HG03064 (cell line): ENCODE results near the gene JAM2.
"Not testable (repeated sequence)": the region's sequence is repeated elsewhere in the genome, so short reads cannot be mapped to it uniquely, and the experiment has no call there.

Experiments used
- ATAC-seq: cut with Tn5 transposase; IDR thresholded peaks from one replicate; pipeline ENCODE4 v1.9.1; 2021; ENCODE audit warnings: low read depth; ENCODE audit not compliant: unreplicated experiment

JAM2 gene

GRCh38 chr21:25640943-25641292 lies 1.9 kb downstream of the JAM2 start:
- no peak for ATAC-seq

- no peak for ATAC-seq
These were observed 4.4 kb downstream of the JAM2 start for GRCh38 chr21:25643486-25643885.

- ATAC-seq: no peak
These were observed 7.4 kb downstream of the JAM2 start for GRCh38 chr21:25646474-25646873.

- ATAC-seq: no peak
These were observed 8.6 kb downstream of the JAM2 start for GRCh38 chr21:25647647-25648046.

GRCh38 chr21:25649146-25649545 lies 10.1 kb downstream of the JAM2 start:
- no peak for ATAC-seq

- no peak for ATAC-seq
These were observed 17.4 kb downstream of the JAM2 start for GRCh38 chr21:25656412-25656811.

GRCh38 chr21:25657140-25657539 lies 18.1 kb downstream of the JAM2 start:
- ATAC-seq: no peak

- no peak for ATAC-seq
These were observed 19.5 kb downstream of the JAM2 start for GRCh38 chr21:25658427-25659035.

- ATAC-seq: no peak
These were observed 21.2 kb downstream of the JAM2 start for GRCh38 chr21:25660233-25660632.

- no peak for ATAC-seq
These were observed 25.5 kb downstream of the JAM2 start for GRCh38 chr21:25664491-25664931.

- ATAC-seq: no peak
These were observed 31.7 kb downstream of the JAM2 start for GRCh38 chr21:25670726-25671125.

- ATAC-seq: no peak
These were observed 37.4 kb downstream of the JAM2 start for GRCh38 chr21:25676451-25676850.

GRCh38 chr21:25682382-25682781 lies 43.3 kb downstream of the JAM2 start:
- ATAC-seq: no peak

- ATAC-seq: no peak
These were observed 48.7 kb downstream of the JAM2 start for GRCh38 chr21:25687787-25688186.

GRCh38 chr21:25688275-25689155 lies 49.5 kb downstream of the JAM2 start:
- no peak for ATAC-seq

- ATAC-seq: no peak
These were observed 50.2 kb downstream of the JAM2 start for GRCh38 chr21:25689226-25689625.

GRCh38 chr21:25691976-25692375 lies 52.9 kb downstream of the JAM2 start:
- no peak for ATAC-seq

GRCh38 chr21:25695461-25695860 lies 56.4 kb downstream of the JAM2 start:
- ATAC-seq: not testable (repeated sequence)

- no peak for ATAC-seq
These were observed 61.7 kb downstream of the JAM2 start for GRCh38 chr21:25700741-25701140.

GRCh38 chr21:25701529-25701928 lies 62.5 kb downstream of the JAM2 start:
- ATAC-seq: no peak

GRCh38 chr21:25708467-25709065 lies 69.5 kb downstream of the JAM2 start:
- ATAC-seq: no peak
